22Rv1 (cell line): ENCODE data around the gene PIP4P1.

Experiments
- H3K27ac ChIP-seq: fragments of 450-650 bp; 2 replicates; pipeline ENCODE4 v1.5.1; 2017
- ZFX ChIP-seq: fragments of 450-650 bp; IDR thresholded peaks from 2 replicates; pipeline ENCODE4 v1.6.1; 2017; ENCODE audit warnings: antibody characterized with exemption, borderline replicate concordance
- TF ChIP-seq, protein P1 (sequence below): fragments of 450-650 bp; IDR thresholded peaks from 2 replicates; pipeline ENCODE4 v1.5.1; 2017; ENCODE audit warnings: mild to moderate bottlenecking

The PIP4P1 gene

DNA sequence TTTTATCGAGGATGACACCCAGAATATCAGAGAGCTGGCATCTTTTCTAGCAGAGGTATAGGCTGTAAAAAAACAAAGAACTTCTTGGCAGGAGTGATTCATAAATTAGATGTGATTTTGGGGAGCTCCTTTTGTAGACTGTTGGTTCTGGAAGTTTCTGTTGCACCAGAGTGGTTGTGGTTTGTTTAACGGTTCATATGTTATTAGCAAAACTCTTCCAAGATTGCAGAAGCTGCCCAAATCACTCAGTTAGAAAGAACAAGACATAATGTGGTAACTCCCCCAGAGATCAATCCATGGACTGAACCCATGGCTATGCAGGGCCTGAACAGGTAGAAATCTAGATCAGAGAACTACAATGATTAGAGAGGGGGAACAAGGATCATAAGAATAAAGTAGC is 37.4 kb upstream of the PIP4P1 start:
- no peak overlapping the region for H3K27ac ChIP-seq
- TF ChIP-seq, protein P1, sequence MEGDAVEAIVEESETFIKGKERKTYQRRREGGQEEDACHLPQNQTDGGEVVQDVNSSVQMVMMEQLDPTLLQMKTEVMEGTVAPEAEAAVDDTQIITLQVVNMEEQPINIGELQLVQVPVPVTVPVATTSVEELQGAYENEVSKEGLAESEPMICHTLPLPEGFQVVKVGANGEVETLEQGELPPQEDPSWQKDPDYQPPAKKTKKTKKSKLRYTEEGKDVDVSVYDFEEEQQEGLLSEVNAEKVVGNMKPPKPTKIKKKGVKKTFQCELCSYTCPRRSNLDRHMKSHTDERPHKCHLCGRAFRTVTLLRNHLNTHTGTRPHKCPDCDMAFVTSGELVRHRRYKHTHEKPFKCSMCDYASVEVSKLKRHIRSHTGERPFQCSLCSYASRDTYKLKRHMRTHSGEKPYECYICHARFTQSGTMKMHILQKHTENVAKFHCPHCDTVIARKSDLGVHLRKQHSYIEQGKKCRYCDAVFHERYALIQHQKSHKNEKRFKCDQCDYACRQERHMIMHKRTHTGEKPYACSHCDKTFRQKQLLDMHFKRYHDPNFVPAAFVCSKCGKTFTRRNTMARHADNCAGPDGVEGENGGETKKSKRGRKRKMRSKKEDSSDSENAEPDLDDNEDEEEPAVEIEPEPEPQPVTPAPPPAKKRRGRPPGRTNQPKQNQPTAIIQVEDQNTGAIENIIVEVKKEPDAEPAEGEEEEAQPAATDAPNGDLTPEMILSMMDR = no peak
- no peak for TF ChIP-seq ZFX

DNA sequence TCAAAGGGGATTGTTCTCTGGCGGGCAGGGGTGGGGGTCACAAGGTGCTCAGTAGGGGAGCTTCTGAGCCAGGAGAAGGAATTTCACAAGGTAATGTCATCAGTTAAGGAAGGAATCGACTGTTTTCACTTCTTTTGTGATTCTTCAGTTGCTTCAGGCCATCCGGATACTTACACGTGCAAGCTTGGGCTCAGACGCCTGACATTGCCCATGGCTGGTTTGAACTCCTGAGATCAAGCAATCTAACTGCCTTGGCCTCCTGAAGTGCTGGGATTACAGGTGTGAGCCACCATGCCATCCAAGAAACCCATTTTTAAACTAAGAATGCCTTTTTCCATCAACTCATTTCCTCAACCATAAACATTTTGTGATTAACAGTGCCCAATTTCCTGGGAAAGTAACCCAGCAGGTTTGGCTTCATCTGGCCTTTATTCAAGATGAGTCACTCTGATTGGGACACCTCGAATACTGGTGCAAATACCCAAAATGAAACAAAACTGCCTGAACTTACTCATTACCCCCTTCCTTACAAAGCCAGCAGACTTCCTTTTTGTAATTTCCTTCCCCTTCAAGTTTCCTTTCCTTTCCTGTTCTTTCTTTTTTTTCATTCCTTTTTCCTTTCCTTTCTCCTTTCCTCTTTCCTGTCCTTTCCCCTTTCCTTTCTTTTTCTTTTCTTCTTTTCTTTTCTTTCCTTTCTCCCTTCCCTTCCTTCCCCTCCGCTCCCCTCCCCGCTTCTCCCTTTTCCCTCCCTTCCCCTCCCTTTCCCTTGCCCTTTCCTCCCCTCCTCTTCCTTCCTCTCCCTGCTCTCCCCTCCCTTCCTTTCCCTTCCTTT is 33.9 kb upstream of the PIP4P1 start:
- TF ChIP-seq ZFX = no peak
- TF ChIP-seq, protein P1 = no peak
- H3K27ac ChIP-seq = no peak overlapping the region

DNA sequence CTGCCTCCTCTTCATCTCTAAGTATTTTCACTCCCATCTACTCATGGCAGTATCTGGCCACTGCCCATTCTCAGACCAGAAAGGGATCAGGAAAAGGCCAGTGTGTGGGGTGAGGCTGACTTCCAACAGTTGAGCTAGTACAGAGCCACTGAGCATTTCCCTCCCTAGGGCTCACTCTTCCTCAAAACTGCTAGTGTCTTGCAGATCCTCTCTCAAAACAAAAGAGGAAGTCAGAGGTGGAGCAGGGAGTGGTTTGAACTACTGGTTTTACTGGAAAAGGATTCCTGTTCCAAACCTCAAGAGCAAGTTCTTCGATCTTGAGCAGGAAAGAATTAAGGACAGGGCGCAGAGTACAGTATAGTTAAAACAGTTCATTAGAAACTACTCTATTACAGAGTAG is 32.4 kb upstream of the PIP4P1 start:
- no peak overlapping the region for H3K27ac ChIP-seq
- TF ChIP-seq ZFX = no peak
- TF ChIP-seq, protein P1 = no peak

DNA sequence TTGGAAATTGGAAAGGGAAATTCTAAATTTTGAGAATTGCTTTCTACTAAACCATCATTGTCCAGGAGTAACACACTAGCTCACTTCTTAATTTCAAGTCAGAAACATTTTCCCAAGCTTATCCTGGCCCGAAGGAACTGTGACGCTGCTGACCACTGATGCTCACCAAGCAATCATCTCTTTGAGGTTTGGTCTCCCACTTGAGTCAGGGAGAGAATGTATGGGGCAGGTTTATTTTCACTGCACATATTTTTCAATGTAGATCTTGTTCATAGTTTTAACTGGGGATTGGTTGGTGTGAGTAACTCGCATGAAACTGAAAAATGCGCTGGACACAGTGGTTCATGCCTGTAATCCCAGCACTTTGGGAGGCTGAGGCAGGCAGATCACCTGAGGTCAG is 31.3 kb upstream of the PIP4P1 start:
- no peak overlapping the region for H3K27ac ChIP-seq

DNA sequence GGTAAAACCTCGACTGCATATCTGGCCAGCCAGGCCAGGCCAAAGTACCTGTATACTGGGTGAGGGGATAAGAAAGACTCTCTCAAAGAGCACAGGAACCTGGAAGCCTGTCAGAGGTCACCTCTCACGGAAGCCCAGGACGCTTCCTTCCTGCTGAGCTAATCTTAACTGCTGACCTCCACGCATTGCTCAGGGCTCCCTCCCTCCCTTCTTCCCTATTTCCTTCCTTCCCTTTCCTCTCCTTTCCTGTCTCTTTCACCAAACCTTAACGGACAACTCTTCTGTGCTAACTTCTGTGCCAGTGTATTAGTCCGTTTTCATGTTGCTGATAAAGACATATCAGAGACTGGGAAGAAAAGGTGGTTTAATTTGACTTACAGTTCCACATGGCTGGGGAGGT is 29.3 kb upstream of the PIP4P1 start:
- no peak overlapping the region for H3K27ac ChIP-seq
- no peak for TF ChIP-seq ZFX
- TF ChIP-seq, protein P1 = no peak

More for the DNA sequence above, 31.3 kb upstream of the PIP4P1 start:
- TF ChIP-seq ZFX = no peak
- TF ChIP-seq, protein P1 = no peak

DNA sequence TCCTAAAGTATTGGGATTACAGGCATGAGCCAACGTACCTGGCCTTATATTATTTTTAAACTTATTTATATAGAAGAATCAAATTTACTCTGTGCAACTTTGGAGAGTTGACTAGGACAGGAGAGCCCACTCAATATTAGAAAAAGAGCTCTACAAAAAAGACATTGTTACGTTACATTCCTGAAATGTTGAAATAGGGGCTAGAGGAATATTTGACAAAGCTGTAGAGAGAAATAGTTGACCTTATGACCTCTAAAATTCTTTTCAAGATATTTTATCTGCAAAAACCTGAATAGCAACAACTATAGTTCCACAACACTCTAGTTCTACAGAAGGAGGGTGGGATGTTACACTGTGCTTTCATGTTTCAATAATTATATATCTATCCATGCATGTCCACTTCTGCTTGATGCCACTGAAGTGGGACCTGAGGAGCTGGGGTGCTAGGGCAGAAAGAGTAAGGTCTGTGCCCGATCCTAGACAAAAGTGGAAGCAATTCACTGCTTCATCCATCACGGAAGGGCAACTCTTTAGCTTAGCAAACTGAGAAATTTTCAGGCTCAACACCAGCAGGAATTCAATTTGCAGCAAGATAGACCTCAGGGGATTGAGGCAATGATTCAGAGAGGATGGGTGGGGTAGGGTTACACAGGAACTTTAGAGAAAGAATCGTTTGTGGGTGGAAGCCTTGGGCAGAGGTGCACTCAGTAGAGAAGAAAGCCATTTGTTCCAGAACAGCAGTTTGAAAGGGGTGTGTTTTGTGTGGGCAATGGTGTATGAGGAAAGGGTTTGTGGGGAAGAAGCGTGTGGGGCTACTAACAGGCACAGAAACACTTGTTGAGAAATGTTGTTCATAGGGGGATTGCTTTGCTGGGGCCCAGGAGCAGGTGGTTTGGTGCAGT is 28.1 kb upstream of the PIP4P1 start:
- no peak for TF ChIP-seq ZFX
- TF ChIP-seq, protein P1 = no peak
- H3K27ac ChIP-seq = no peak overlapping the region

DNA sequence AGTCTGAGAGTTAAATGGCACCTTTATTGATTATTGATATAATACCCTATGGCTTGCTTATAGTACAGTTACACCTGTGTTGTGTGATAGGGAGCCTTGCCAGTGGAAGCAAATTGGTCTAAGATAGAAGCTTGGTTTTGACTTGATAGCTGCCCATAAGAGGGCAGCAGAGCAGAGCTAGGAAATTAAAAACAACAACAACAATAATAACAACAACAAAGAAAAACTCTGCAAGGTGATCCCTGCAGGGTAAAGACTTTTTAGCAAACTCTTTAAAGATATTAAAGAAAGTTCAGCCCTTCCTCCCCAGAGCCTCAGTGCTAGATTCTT is 26.1 kb upstream of the PIP4P1 start:
- no peak overlapping the region for H3K27ac ChIP-seq
- TF ChIP-seq, protein P1 = 0 out of 2 replicates have a peak, but pooled peaks have one; percentile 20
- no peak for TF ChIP-seq ZFX
